ENCODE measurements around the gene CRELD2.

GRCh38 chr22:49934891-49935557, 16.6 kb downstream of the CRELD2 start:
- TF ChIP-seq CTCF (IDR thresholded peaks at IDR 0.05): no peak
- no peak for TF ChIP-seq POLR2A (IDR thresholded peaks at IDR 0.05)

All from thyroid gland (tissue), 4 donors.